Prostate gland (tissue), 2 donors: ENCODE data around the gene SERPINB2. TPM values are rescaled to one million over a fixed set of nuclear protein-coding genes. Genes with fewer than 3 reads are reported as not detected.

Source experiments
- DNase-seq: peaks from one replicate; pipeline ENCODE4 v3.0.0-alpha.2; 2019; ENCODE audit warnings: low spot score
- H3K27ac ChIP-seq, 2 donors: fragments of 200-600 bp; sonication (generic); 2 replicates each; pipeline ENCODE4 v1.5.1; 2017 to 2019
- H3K27me3 ChIP-seq: fragments of 200-600 bp; sonication (generic); replicated peaks from 2 replicates; pipeline ENCODE4 v1.5.1; 2019; ENCODE audit not compliant: insufficient read depth
- H3K36me3 ChIP-seq, 2 donors: fragments of 200-600 bp; sonication (generic); 1 replicate in 1 of 2; 2 replicates in 1 of 2; pipeline versions ENCODE4 v1.5.1 to v1.8.1; 2017 to 2019
- H3K4me1 ChIP-seq: fragments of 200-600 bp; sonication (generic); replicated peaks from 2 replicates; pipeline ENCODE4 v1.5.1; 2019
- H3K4me3 ChIP-seq, 2 donors: fragments of 200-600 bp; sonication (generic); 2 replicates each; pipeline ENCODE4 v1.5.1; 2017 to 2019
- H3K9me3 ChIP-seq: fragments of 200-600 bp; sonication (generic); 2 replicates; pipeline ENCODE4 v1.5.1; 2017
- POLR2A ChIP-seq: fragments of 450-650 bp; IDR thresholded peaks from one replicate; pipeline ENCODE4 v1.6.1; 2016; ENCODE audit warnings: antibody characterized with exemption, mild to moderate bottlenecking
- POLR2AphosphoS5 ChIP-seq: sonication (generic); formaldehyde crosslinking; IDR thresholded peaks from one replicate; pipeline ENCODE4 v1.6.1; 2017; ENCODE audit warnings: antibody characterized with exemption
- WGBS: methylation state at CpG from one replicate; pipeline ENCODE4 v1.1.5; 2018; 5-methylcytosine and 5-hydroxymethylcytosine counted together
- intact Hi-C: fragments of 100-400 bp; cut with DNase I; formaldehyde crosslinking; loops from one replicate; pipeline ENCODE4 v1.14.2; 2022
- total RNA-seq, 2 donors: library from RNA; depleted of rRNA; stranded (reverse); fragments of >200 nt; gene quantifications; one replicate each; pipeline ENCODE4 v1.1.0, GENCODE V29; 2016
- TF ChIP-seq, protein P1 (sequence below), 4 experiments: fragments of 200-600 bp in 2 of 4; fragments of 450-650 bp in 2 of 4; sonication (generic) in 2 of 4; IDR thresholded peaks; 1 replicate in 3 of 4; 2 replicates in 1 of 4; pipeline ENCODE4 v1.5.1; 2016 to 2019; ENCODE audit warnings: antibody characterized with exemption in 4 of 4, mild to moderate bottlenecking in 2 of 4, moderate library complexity in 2 of 4

The SERPINB2 gene
- total RNA-seq, 2 donors from 2014 or later: 0.18 to 0.62 TPM

DNA sequence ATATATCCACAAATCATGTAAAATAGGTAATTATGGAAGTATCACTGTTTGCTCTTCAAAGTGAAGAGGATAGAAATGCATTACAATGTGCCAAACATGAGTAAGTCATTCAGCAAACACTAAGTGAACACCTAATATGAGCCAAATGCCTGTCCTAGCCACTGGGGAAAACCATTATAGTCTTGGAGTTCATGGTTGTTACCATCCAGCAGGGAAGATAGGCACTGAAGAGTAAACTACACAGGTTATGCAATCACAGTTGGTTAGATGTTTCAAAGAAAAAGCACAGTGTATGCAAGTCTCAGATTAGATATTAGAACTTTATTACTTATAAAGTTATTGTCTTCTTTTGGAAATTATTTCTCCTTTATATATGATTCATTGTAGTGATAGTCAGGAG is 3.9 kb upstream of the SERPINB2 start:
- intact Hi-C loops: no loop called here
- DNase-seq: no peak
- H3K27ac ChIP-seq: no peak overlapping the region
- no peaks in the 10 kb centered on the region for H3K9me3 ChIP-seq
- H3K27me3 ChIP-seq: no peaks in the 10 kb centered on the region
- no peak overlapping the region for H3K4me3 ChIP-seq
- TF ChIP-seq, protein P1, sequence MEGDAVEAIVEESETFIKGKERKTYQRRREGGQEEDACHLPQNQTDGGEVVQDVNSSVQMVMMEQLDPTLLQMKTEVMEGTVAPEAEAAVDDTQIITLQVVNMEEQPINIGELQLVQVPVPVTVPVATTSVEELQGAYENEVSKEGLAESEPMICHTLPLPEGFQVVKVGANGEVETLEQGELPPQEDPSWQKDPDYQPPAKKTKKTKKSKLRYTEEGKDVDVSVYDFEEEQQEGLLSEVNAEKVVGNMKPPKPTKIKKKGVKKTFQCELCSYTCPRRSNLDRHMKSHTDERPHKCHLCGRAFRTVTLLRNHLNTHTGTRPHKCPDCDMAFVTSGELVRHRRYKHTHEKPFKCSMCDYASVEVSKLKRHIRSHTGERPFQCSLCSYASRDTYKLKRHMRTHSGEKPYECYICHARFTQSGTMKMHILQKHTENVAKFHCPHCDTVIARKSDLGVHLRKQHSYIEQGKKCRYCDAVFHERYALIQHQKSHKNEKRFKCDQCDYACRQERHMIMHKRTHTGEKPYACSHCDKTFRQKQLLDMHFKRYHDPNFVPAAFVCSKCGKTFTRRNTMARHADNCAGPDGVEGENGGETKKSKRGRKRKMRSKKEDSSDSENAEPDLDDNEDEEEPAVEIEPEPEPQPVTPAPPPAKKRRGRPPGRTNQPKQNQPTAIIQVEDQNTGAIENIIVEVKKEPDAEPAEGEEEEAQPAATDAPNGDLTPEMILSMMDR (IDR thresholded peaks at IDR 0.05): no peak
- TF ChIP-seq POLR2AphosphoS5 (no peak), POLR2A (no peak)
- no peaks in the 10 kb centered on the region for H3K4me1 ChIP-seq
- no peaks in the 10 kb centered on the region for H3K36me3 ChIP-seq

DNA sequence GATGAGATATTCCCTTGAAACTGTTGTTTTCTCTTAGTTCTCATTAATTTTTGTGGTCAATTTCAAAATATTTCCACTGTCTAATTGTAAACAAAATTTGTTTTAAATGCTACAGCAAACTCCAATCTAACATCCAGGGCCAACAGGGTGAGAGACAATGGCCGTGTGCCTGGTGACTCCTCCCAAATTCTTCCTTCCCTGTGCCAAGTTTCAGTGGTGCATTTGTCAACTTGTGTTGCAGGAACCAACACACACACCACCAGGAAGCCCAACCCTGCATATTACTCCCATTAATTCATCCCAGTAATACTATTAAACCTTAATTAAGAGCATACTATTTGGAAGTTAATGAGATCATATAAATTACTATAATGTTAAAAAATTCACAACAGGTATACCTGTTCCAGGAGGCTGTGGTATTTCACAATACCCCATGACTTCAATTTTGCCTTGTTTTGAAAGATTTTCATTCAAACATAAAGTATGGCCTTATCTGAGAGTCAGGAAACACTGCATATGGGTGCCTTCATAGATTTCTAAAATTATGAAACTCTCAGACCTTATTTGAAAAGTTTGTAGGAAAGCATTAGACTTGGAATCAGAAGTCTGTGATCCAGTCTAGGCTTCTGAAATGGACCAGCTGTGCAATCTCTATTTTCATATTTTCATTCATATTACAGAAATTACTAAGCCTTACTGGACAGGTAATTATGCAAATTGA is 1.1 kb downstream of the SERPINB2 start:
- WGBS: 3% methylated on average over 1 of the region's 1 CpG
- intact Hi-C loops: no loop called here
- TF ChIP-seq POLR2A (no peak), POLR2AphosphoS5 (no peak)
- TF ChIP-seq, protein P1 (IDR thresholded peaks at IDR 0.05): no peak
- no peak overlapping the region for H3K4me3 ChIP-seq
- no peaks in the 10 kb centered on the region for H3K36me3 ChIP-seq
- H3K9me3 ChIP-seq: no peaks in the 10 kb centered on the region
- H3K4me1 ChIP-seq: no peaks in the 10 kb centered on the region
- no peak for DNase-seq
- no peaks in the 10 kb centered on the region for H3K27me3 ChIP-seq
- no peak overlapping the region for H3K27ac ChIP-seq

DNA sequence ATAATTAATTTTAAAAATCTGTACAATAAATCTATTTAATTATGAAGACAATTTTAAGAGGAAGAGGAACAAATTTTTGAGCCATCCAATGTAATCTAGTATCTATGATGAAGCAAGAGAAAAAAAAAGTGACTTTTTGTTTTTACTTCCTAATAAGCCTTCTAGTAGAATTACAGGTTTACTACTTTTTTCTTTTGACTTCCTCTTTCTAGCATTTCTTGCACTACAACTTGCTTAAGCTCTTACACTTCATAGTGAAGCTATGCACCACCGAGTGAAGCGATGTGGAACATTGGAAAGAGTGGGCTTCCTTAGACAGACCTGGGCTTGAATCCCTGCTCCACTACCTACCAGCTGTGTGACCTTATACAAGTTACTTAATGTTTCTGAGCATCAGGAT is 2.1 kb downstream of the SERPINB2 start:
- H3K27me3 ChIP-seq: no peaks in the 10 kb centered on the region
- TF ChIP-seq POLR2A (no peak), POLR2AphosphoS5 (no peak)
- TF ChIP-seq, protein P1 (IDR thresholded peaks at IDR 0.05): no peak
- no peak for DNase-seq
- WGBS: 87% methylated on average over 2 of the region's 2 CpGs
- no peaks in the 10 kb centered on the region for H3K4me1 ChIP-seq
- intact Hi-C loops: no loop called here
- H3K9me3 ChIP-seq: no peaks in the 10 kb centered on the region
- H3K27ac ChIP-seq: no peak overlapping the region
- no peak overlapping the region for H3K4me3 ChIP-seq
- no peaks in the 10 kb centered on the region for H3K36me3 ChIP-seq

DNA sequence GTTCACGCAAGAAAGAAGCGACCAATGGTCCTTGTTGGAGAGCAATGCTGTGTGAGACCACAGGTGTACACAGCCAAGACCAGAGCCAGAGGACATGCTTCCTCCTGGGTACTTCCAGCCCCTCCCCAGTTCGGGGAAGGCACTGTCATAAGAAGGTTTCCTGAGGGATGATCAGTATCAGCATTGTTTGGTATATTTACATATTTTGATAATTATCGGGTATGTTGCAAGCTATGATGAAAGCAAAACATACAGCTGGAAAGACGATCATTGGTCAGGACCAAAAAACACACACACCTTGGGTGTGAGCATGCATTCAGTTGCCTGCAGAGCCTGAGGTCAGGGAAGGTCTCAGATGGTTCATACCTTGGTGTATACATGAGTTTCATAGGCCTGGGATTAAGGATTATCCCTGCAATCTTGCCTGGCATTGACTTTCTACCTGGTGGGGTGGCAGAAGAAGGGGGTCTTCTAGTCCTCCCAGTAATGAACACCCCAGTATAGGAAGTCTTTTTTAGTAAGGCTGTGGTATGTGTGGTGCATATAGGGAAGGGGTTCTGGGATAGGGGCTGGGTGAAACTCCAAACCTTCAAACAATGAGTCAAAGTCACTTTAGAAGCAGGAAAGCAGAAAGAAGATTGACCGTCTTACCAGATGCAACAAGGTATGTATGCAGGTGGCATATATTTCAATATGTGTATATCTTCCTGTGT is 2.9 kb downstream of the SERPINB2 start:
- no peak for DNase-seq
- intact Hi-C loops: no loop called here
- Histone ChIP-seq H3K27ac (no peak overlapping the region), H3K27me3 (no peaks in the 10 kb centered on the region), H3K9me3 (no peaks in the 10 kb centered on the region), H3K4me1 (no peaks in the 10 kb centered on the region), H3K36me3 (no peaks in the 10 kb centered on the region), H3K4me3 (no peak overlapping the region)
- 80% methylated on average over 6 of the region's 6 CpGs for WGBS
- TF ChIP-seq POLR2AphosphoS5: no peak
- TF ChIP-seq, protein P1 (IDR thresholded peaks at IDR 0.05): no peak
- TF ChIP-seq POLR2A: no peak

DNA sequence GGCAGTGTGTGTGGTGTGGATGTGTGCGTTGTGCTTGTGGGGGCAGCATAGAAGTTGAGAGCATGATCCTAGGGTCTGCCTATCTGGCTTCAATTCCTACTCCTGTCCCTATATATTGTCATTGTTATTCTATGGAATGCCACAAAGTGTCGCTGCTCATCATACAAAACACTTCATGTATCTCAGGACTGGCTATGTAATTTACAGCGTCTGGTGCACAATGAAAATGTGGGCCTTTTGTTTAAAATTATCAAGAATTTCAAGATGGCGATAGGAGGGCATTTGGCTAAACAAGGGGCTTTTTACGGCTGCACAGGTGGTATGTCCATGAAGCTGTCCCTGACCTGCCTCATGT is 3.4 kb downstream of the SERPINB2 start:
- Histone ChIP-seq H3K4me1 (no peaks in the 10 kb centered on the region), H3K4me3 (no peak overlapping the region), H3K27ac (no peak overlapping the region), H3K9me3 (no peaks in the 10 kb centered on the region), H3K27me3 (no peaks in the 10 kb centered on the region), H3K36me3 (no peaks in the 10 kb centered on the region)
- intact Hi-C loops: no loop called here
- TF ChIP-seq, protein P1 (IDR thresholded peaks at IDR 0.05): no peak
- TF ChIP-seq POLR2A (no peak), POLR2AphosphoS5 (no peak)
- 70% methylated on average over 5 of the region's 5 CpGs for WGBS
- no peak for DNase-seq
